CD4-positive, alpha-beta T cell treated with Interferon gamma for 1 hour (primary cell): ENCODE data around the gene SBK1.
"Not testable (repeated sequence)": the region's sequence is repeated elsewhere in the genome, so short reads cannot be mapped to it uniquely, and the experiment has no call there.

Source experiments
- DNase-seq: peaks from one replicate; pipeline ENCODE4 v3.0.0-alpha.2; 2020

The SBK1 gene

GRCh38 chr16:28309811-28310311 lies 17.5 kb downstream of the SBK1 start:
- DNase-seq, result peak; percentile 89

- no peak for DNase-seq
Observed at GRCh38 chr16:28310796-28311195, 18.5 kb downstream of the SBK1 start.

DNA sequence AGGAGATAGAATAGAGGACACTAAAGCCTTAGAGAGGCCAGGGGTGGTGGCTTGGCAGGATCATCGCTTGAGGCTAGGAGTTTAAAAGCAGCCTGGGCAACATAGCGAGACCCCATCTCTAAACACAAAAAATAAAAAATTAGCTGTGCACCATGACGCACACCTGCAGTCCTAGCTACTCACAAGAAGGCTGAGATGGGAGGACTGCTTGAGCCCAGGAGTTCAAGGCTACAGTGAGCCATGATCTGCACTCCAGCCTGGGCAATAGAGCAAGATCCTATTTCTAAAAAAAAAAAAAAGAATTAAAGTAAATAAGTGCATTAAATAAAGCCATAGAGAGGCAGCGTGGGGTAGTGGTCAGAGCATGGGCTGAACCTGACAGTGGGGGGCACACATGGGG lies 19.1 kb downstream of the SBK1 start:
- DNase-seq, result no peak

DNA sequence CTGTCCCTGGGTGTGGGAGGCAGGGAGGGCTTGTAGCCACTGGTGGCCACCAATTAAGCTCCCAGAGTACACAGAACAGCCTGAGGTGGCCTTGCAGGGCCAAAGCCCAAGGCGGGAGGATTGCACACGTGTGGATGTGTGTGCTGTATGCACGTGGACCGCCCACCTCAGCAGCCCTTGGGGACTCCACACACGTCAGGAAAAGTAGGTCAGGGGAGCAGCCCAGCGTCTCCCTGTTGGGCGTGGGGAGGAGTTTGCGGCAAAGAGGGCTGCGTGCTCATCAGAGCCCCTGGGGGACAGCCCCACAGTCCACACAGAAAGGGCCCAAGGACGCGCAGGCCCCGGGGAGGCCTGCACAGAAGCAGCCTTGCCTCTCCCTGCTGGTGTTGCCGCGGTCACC lies 19.6 kb downstream of the SBK1 start:
- DNase-seq, result peak; percentile 35

- no peak for DNase-seq
Observed at GRCh38 chr16:28312327-28312726, 20.0 kb downstream of the SBK1 start.

DNA sequence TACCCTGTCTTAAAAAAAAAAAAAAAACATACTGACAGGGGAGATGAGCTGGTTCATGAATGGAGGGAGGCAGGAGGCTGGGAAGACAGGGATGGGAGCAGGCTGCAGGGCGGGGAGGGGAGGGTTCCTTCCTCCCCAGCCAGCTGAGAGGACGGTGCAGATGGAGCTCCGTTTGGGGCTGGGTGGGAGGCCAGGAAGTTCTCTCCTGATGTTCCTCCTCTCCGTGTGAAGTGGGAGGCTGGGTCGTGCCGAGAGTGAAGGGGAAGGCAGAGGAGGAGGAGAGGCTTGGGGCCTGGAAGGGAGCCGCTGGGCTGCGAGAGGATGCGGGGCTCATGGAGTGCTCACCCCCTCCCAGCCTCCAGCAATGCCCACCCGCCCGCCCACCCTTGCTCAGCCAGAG lies 21.3 kb downstream of the SBK1 start:
- DNase-seq, result no peak

GRCh38 chr16:28316054-28316453 lies 23.7 kb downstream of the SBK1 start:
- no peak for DNase-seq

- DNase-seq, result peak; percentile 67
Observed at GRCh38 chr16:28317040-28317880, 24.9 kb downstream of the SBK1 start.

- no peak for DNase-seq
Observed at GRCh38 chr16:28318042-28318744, 25.9 kb downstream of the SBK1 start.

DNA sequence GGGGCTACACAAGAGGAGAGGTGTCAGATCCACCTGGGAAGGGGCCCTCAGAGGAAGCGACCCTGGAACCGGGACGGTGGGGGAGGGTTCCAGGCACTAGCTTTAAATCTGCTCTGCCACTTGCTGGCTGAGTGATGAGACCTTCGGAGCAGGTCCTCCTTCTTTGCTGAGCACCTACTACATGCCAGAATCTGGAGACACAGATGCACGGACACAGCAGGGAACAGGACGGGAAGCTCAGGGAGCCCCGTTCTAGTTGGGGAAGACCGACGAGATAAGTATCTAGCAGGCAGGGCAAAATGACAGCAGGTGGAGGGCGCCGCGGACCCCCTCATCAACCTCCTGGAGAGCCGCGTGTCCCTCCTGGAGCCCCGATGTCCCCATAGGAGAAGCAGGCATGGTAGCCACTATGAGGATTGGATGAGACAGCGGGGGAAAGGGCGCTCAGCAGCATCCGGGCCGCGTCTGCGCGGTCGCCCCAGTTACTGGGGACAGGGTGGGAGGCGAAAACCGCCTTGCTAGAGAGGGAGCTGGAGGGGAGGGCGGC lies 27.2 kb downstream of the SBK1 start:
- DNase-seq, result no peak

GRCh38 chr16:28320023-28320561 lies 27.8 kb downstream of the SBK1 start:
- DNase-seq, result no peak

- no peak for DNase-seq
Observed at GRCh38 chr16:28320741-28321140, 28.4 kb downstream of the SBK1 start.

DNA sequence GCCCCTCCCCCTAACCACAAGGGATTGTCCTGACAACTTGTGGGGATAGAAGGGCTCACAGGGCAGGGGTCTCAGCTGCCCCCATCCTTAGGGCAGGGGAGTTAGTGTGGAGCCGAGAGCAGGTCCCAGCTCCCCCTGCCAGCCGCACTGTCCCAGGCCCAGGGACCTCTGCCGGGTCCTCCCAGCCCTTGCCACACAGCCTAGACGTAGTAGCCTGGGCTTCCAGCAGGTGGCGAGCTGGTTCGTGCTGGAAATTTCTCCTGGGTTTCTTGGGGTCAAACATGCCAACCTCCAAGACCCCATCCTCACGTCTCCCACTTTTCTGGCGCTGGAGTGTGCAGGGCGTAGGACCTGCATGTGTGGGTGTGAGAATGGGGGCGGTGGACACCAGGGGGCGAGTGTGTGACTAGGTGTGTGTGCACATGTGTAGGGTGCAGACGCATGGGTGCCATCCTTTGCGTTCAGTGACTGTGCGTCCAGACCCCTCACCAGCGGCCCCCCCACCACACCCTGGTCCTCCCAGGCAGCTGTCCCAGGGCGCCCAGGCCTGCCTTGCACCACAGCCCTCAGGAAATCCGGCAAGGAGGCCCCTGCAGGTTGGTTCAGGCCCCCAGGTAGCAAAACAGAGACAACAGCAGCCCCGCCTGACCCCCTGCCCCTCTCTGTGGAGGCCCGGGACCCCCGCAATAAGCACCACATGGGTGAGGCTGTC lies 29.5 kb downstream of the SBK1 start:
- peak; percentile 7 for DNase-seq

DNA sequence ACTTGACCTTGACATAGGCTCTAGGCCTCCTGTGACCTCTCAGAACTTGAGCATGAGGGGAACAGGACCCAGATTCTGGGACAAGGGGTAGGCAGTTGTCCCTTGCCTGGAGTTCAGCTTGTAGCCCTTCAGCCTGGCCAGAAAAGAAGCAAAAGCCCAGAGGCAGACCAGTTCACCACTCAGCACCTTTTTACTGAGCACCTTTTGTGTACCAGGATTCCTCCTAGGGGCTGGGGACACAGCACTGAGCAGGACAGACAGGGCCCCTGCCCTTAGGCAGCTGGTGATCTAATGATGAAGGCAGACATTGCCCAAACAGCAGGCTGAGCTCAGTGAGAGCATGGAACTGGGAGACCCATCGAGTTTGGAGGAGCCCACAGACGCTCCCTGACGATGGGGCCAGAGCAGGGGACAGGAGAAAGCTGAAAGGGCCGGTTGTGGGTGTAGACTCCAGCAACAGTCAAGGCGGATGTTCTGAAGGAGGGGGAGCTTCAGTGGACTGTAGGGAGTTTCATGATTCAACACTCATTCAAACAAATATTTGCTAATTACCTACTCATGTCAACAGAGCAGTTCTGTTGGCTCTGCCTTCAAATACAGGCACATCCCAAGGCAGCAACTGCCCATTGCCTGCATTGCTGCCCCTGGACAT lies 32.0 kb downstream of the SBK1 start:
- no peak for DNase-seq

- DNase-seq, result no peak
Observed at GRCh38 chr16:28324887-28325279, 32.6 kb downstream of the SBK1 start.

GRCh38 chr16:28326881-28327610 lies 34.7 kb downstream of the SBK1 start:
- DNase-seq, result peak; percentile 62

- DNase-seq, result peak; percentile 11
Observed at GRCh38 chr16:28330232-28330631, 37.9 kb downstream of the SBK1 start.

- DNase-seq, result not testable (repeated sequence)
Observed at GRCh38 chr16:28330981-28331380, 38.7 kb downstream of the SBK1 start.

GRCh38 chr16:28332632-28333031 lies 40.3 kb downstream of the SBK1 start:
- not testable (repeated sequence) for DNase-seq

GRCh38 chr16:28335678-28336077 lies 43.4 kb downstream of the SBK1 start:
- DNase-seq, result not testable (repeated sequence)

GRCh38 chr16:28336940-28337710 lies 44.8 kb downstream of the SBK1 start:
- DNase-seq, result not testable (repeated sequence)
